MM.1S (cell line): Measurements from ENCODE around the gene ANKRD2.

ENCODE experiments used
- EZH2 ChIP-seq: fragments of 300-600 bp; sonication (generic); optimal IDR thresholded peaks from 2 replicates; pipeline ENCODE3; 2017; ENCODE audit warnings: low read depth, mild to moderate bottlenecking, antibody characterized with exemption, low read length, mixed read lengths
- EZH2phosphoT487 ChIP-seq: fragments of 300-600 bp; sonication (generic); IDR thresholded peaks from 2 replicates; pipeline ENCODE4 v1.6.1; 2018; ENCODE audit warnings: antibody characterized with exemption, low read length
- TF ChIP-seq, protein P1 (sequence below): fragments of 300-600 bp; sonication (generic); IDR thresholded peaks from 2 replicates; pipeline ENCODE4 v1.5.1; 2016; ENCODE audit warnings: antibody characterized with exemption, low read length, mixed read lengths

GRCh38 chr10:97597778-97598177, 25.2 kb downstream of the ANKRD2 start:
- TF ChIP-seq, protein P1, sequence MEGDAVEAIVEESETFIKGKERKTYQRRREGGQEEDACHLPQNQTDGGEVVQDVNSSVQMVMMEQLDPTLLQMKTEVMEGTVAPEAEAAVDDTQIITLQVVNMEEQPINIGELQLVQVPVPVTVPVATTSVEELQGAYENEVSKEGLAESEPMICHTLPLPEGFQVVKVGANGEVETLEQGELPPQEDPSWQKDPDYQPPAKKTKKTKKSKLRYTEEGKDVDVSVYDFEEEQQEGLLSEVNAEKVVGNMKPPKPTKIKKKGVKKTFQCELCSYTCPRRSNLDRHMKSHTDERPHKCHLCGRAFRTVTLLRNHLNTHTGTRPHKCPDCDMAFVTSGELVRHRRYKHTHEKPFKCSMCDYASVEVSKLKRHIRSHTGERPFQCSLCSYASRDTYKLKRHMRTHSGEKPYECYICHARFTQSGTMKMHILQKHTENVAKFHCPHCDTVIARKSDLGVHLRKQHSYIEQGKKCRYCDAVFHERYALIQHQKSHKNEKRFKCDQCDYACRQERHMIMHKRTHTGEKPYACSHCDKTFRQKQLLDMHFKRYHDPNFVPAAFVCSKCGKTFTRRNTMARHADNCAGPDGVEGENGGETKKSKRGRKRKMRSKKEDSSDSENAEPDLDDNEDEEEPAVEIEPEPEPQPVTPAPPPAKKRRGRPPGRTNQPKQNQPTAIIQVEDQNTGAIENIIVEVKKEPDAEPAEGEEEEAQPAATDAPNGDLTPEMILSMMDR, result no peak
- TF ChIP-seq EZH2phosphoT487 (no peak), EZH2 (no peak)
